ENCODE data around the gene KDM4F.

DNA sequence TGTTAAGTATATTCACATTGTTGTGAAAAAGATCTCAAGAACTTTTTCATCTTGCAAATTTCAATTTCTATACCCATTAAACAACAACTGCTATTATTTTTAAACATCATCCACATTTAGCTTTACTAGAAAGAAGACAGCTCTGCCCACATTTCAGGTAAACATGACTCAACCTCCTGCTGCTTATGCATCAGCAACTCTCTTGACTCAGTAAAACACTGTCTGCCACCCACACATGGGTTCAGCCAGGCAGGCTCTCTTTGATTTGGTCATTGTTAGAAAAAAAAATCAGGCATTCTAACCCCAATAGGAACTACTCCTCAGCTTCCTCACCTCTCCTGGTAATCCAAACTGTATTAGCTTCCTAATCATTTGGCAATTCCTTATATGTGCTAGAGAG lies 35.3 kb downstream of the KDM4F start:
- TF ChIP-seq EZH2 (IDR thresholded peaks at IDR 0.05; ENCODE audit: borderline replicate concordance, low read depth, low read length, severe bottlenecking) (no peak), JUN (IDR thresholded peaks at IDR 0.05; ENCODE audit: borderline replicate concordance, insufficient read depth, insufficient read length, low read depth) (no peak), POLR2AphosphoS5 (IDR thresholded peaks at IDR 0.05; ENCODE audit: insufficient read depth, low read depth, low read length) (no peak)
- TF ChIP-seq, protein P1, sequence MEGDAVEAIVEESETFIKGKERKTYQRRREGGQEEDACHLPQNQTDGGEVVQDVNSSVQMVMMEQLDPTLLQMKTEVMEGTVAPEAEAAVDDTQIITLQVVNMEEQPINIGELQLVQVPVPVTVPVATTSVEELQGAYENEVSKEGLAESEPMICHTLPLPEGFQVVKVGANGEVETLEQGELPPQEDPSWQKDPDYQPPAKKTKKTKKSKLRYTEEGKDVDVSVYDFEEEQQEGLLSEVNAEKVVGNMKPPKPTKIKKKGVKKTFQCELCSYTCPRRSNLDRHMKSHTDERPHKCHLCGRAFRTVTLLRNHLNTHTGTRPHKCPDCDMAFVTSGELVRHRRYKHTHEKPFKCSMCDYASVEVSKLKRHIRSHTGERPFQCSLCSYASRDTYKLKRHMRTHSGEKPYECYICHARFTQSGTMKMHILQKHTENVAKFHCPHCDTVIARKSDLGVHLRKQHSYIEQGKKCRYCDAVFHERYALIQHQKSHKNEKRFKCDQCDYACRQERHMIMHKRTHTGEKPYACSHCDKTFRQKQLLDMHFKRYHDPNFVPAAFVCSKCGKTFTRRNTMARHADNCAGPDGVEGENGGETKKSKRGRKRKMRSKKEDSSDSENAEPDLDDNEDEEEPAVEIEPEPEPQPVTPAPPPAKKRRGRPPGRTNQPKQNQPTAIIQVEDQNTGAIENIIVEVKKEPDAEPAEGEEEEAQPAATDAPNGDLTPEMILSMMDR (IDR thresholded peaks at IDR 0.05; ENCODE audit: extremely low read depth in 1 of 2, insufficient read depth in 1 of 2, low read depth in 1 of 2, low read length in 2 of 2) = no peak

Measured in endothelial cell of umbilical vein (primary cell).